Epidermal melanocyte (primary cell): ENCODE results near the gene SETMAR.

Experiments used
- DNase-seq: peaks from one replicate; pipeline ENCODE4 v3.0.0; 2011; ENCODE audit warnings: low spot score; ENCODE audit not compliant: insufficient read length

SETMAR gene

DNA sequence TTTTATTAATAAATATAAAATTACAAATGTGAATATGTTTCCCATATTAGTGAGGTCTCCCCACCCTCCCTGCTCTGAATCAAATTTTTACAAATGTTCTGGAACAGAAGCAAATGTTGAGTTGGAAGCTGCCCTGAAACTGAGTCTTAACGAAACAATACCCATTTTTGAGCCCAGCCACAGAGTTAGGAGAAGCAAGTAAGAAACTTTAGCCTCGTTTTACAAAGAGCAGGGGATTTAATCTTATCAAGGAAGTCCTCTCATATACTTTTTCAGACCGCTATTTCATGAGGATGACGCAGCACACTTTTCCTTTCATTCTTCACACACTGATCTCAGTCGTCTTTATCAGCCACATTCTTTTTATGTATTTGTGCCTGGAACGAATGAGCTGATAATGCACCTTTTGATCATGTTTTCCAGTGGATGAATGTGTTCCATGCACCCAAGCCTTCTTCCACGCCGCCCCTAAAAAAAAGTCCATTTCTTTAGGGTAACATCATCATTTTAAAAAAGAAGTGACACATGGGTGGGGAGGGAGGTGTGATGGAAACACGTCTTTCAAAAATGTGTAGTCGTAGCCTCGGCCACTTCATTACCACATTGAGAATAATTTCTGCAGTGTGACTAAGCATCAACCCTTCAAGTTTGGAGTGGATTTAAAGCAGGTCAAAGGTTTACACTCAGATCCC is 48.1 kb downstream of the SETMAR start:
- DNase-seq, result no peak

DNA sequence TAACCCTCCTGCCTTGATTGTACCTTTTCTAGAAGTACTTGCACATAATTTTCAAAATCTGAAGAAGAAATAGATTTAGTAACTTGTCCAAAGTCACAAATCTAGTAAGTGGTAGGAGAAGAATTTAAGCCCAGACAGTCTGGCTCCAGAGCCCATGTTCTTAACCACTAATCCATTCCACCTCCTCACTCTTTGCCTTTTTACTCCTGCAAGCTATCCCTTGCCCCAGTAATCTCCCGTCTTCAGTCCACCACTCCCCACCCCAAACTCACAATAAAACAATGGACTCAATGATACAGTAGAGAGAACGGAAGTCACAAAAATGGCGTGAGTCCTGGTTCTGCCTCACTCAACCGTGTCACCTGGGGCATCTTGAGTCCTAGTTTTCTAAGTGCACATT is 48.7 kb downstream of the SETMAR start:
- no peak for DNase-seq

DNA sequence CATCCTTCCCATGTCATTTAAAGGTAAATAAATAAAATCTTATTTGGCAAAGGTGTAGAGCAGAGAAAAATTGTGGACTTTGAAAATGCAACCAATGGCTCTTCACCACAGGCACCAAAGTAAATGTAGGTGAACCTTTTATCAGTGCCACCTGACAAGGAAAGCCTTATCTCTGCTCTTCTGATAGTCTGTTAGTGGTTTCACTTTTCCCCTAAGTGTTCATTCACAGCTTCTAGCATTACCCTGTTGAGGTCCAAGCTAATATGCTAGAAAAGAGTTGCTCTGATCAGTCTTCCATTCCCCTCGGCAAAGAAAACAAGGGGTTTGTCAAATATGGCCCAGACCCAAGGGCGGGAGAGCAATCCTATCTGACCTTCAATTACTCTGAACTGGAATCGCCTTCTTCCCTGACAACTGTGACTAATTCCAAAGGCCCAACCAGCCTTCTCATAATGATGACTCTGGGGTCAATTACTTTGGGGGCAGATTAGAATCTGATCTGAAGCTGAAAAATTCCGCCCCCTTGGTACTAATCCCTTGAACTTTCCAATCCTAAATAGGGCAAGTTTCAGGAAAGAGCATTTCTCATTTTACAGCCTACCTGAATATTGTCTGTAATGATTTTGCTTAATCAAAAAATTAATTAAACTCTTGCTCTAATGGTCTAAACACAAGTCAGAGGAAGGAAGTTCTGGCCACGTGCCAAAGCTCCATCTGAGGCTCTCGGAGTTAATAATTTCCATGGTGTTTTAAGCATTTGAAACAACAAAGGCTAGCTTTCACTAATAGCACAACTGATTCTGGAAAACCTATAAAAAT is 52.4 kb downstream of the SETMAR start:
- peak; percentile 35 for DNase-seq

DNA sequence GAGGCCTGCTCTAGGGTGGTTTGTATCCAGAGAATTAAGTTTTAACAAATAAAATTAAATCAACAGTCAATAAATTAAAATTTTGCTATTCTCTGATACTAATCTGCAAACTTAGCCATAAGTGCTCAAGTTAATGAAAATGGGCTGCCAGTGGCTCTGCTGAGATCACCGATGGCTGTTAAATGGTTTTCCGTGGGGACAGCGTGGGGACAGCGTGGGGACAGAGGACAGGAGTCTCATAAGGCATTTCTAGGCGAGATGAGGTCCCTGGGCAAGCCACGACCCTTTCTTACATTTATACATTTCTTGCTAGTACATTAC is 53.0 kb downstream of the SETMAR start:
- DNase-seq, result no peak

DNA sequence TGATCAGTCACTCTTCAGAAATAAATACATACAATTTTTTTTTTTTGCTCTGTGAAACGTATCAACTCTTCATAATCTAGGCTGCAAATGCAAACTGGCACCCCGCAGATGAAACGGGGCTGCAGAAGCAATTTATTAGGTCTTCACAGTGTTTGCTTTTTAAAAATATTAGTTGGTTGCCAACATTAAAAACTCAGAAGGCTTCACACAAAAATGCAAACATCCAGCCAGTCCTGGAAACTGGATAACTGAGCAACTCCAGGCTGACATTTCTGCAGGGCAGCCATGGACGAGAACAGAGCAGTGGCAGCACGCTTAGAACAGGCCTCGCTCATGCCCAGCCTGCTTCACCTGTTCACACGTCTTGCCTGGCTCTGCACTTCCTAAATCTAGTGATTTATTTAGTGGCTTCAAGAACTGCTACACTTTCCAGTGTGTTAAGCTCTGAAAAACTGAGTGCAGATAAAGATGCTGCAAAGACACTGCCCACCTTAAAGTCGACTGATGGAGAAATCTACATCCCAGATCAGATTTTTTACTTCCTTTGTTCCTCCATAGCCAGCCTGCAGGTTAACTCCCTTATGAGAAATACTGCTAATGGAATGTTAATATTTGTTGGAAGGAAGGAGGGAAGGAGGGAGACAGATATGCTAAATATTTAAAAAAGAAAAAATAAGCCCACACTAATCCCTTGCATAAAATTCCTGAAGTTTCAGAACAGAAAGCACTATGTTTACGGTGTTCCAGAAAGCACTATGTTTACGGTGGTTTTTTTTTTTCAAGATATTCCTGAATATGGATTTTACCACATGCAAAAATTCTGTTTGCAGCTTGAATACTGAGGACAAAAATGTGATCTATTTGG is 53.6 kb downstream of the SETMAR start:
- no peak for DNase-seq

DNA sequence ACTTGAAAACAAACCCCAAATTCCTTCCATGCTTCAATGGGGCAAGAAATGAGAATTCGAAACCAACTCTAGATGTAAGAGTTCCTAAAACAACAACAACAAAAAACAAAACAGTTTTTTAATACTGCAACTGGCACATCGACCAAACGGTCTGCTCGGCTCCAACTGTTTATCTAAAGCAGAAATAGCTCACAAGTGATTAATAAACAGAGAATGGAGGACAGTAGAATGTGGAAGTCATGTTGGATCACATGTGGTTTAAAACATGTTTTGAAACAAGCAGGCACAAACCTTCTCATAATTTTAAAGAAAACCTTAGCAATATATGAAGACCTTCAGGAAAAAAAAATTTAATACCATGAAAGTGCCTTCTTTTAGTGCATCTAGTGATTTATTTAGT is 55.1 kb downstream of the SETMAR start:
- DNase-seq, result no peak

DNA sequence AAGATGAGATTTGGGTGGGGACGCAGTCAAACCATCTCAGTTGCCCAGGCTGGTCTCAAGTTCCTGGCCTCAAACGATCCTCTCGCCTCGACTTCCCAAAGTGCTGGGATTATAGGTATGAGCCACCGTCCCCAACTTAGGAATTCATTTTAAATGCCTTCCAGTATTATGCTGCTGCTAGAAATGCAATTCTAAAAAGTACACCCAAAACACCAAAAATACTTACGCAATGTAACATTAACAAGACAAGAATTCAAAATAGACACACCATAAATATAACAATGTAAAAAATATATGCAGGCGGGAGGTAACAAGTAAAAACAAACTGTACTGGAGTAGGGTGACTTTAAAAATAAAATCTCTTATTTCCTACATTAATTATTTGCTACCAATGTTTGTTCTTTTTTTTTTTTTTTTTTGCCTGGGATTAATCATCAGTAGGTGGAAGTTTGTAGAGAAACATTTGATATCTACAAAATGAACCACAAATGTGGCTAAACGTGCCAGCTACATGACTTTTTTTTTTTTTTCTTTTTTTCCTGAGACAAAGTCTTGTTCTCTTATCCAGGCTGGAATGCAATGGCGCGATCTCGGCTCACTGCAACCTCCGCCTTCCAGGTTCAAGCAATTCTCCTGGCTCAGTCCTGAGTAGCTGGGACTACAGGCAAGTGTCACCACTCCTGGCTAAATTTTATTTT is 56.8 kb downstream of the SETMAR start:
- no peak for DNase-seq

DNA sequence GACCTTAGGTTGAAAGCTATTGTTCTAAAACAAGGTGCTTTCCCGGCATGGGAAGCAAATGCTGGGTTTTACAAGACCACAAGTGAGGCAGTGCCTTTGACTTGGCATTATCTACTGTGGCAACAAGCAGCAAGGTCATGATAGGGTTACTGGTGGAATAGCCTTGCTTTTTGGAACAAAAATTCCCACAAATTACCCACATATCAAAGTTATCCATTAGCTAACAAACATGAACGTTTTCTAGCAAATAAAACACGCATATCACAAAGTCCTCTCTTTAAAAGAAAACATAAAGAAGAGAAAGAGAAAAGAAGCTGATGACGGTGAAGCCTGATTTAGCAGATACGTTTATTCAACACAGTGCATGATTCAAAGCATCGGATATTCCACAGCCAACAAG is 57.6 kb downstream of the SETMAR start:
- no peak for DNase-seq

DNA sequence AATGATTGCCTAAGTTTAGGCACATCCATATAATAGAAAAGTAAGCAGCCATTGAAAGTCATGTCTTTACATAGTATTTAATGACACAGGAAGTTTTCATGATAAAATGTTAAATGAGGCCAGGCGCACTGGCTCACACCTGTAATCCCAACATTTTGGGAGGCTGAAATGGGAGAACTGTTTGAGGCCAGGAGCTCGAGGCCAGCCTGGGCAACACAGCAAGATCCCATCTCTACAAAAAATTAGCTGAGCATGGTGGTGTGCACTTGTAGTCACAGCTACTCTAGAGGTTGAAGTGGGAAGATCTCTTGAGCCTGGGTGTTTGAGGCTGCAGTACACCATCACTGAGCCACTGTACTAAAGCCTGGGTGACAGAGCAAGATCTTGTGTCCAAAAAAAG is 59.4 kb downstream of the SETMAR start:
- DNase-seq, result no peak
